HG03196 (cell line): ENCODE data around the gene FBXO8.

ENCODE experiments used
- ATAC-seq: cut with Tn5 transposase; IDR thresholded peaks from one replicate; pipeline ENCODE4 v1.9.1; 2021; ENCODE audit not compliant: unreplicated experiment

FBXO8 gene

DNA sequence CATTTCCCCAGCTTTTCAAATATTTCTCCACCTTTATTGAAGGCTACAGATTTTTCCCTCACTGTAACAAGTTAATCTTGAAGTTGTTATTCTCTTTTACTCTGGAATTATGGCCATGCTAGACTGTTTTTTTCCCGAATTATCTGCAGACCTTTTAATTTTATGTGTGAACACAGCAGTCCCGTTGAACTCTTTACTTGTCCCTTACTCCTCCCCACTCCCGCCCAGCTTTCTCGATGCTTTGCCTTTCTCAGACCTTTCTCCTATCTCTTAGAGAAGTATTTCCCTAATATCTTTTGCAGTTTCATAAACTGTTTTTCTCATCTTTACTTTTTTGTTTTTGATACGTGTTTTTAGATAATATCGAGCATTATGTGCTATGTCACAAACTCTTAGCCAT, 1.0 kb upstream of the FBXO8 start:
- ATAC-seq, result no peak

DNA sequence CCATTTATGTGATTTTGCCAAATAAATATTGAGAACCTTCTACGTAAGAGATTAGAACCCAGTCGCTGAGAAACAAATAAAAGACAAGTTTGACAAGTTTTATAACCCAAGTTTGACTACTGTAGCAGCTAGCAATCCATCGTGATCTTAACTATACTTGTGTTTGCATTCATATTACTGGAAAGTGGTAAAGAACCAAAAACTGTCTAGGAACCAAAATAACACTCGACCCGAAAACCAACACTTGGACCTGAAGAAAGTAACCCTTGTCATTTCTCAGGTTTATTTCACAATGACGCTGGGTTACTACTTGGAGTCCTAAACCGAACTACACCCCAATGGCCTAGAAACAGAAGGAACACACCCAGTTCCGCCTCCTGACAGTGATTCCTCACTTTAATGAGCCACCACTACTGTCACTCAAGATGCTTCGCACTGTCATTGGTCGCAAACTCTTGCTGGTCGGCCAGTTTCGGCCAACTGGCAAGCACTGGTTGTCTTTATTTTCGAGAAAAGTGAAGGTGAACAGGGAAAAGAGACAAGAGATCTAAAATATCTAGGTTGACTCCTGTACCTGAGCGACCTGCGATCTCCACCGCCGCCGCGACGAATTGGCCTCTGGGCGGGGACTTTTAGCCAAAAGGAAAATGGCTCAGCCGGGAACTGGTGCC, 496 bp downstream of the FBXO8 start:
- ATAC-seq, result peak; percentile 99

- ATAC-seq, result no peak
Measured at GRCh38 chr4:174281901-174282300, 1.6 kb downstream of the FBXO8 start.

DNA sequence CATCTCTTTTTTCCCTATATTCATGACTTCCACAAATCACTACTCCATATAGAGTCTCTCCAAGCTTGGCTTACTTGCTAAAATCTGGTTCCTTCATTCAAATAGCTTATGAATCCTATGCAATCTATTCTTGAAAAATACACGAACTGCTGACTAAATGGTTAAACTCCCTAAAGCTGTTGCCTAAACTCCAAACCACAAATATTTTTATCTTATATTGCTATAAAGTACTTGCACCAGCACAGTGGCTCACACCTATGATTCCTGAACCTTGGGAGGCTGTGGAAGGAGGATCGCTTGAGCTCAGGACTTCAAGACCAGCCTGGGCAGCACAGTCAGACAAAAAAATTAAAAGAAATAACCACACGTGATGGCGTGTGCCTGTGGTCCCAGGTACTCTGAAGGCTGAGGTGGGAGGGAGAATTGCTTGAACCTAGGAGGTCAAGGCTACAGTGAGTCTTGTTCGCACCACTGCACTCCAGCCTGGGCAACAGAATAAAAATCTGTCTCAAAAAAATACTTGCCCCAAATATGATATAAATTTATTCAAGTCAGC, 2.2 kb downstream of the FBXO8 start:
- ATAC-seq, result no peak

GRCh38 chr4:174279433-174280155, 3.9 kb downstream of the FBXO8 start:
- ATAC-seq, result no peak

GRCh38 chr4:174278467-174278866, 5.0 kb downstream of the FBXO8 start:
- ATAC-seq, result no peak

GRCh38 chr4:174277433-174277832, 6.0 kb downstream of the FBXO8 start:
- no peak for ATAC-seq

DNA sequence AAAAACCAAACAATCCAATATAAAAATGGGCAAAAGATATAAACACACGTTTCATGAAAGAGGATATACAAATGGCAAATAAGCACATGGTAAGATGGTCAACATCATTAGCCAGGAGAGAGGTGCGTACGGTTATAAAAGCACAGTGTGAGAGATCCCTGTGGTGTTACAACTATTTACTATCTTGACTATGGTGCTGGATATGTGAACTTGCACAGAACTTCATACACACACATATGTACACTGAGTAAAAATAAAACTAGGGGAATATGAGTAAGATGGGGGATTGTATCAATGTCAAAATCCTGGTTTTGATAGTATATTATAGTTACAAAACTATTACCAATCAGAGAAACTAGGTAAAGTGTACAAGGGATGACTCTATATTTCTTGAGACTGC, 8.4 kb downstream of the FBXO8 start:
- no peak for ATAC-seq

DNA sequence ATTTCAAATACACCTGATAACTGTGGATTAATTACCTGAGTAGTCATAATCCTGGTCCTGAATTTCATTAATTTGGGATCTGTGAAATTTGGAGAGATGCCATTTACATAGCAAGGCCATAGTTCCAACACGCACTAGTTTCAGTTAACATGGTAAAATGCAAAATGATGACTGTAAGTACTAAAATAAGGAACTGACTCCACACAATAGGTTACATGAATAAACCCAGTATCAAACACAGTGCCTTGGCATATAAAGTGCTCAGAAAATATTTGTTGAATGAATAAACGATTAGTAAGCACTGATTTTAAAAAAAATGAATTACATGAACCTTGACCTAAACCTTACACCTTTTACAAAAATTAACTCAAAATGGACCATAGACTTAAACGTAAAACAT, 9.0 kb downstream of the FBXO8 start:
- ATAC-seq, result no peak

DNA sequence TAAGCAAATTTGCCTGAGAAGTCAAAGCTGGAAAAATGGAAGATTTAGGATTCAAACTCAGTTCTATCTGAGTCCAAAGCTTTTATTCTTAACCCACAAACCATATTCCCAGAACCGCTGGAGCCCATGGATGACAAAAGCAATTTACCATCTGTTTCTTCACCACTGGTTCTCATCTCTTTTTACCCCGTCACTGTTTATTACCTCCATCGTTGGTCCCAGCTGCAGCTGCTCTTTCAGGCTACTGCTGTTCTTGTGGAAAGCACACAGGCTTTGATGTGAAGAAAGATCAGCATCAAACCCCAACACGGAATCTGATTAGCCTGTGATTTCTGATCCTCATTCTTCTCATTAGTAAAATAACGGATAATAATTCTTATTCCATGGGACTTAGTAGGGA, 9.5 kb downstream of the FBXO8 start:
- no peak for ATAC-seq

DNA sequence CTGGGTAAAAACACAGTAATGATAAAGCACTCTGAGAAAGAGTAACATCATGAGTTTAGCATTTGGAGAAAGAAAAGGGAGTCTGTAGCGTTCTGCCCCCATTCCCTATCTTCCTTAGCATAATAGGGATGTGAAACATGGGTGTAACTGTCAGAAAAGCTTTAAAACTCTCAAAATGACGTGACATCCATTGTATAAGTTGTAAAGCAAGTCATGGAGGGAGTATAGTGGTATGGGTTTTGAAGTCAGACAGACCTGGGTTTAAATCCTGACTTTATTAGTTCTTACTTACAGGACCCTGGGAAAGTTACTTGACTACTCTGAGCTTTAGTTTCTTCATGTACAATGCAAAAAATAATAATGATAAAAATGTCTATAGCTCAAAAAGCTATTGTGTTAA, 17.1 kb downstream of the FBXO8 start:
- no peak for ATAC-seq

DNA sequence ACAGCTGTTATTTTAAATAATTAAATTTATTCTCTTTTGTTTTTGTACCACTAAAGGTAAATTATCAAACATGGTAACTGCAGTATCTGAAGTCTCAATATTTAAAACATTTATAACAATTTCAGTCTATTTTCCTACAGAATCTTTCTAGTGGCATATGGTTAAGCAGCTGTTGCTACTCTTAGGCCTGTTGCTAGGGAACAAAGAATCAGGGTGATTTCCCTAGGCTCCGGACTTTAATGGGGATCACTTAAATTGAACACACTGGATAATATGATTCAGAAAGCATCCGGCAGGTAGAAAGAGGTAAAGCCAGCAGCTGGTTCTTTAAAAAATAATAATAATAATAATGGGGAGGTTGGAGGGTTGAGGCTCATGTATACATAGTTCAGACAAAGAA, 17.6 kb downstream of the FBXO8 start:
- ATAC-seq, result no peak

GRCh38 chr4:174263445-174263736, 20.1 kb downstream of the FBXO8 start:
- ATAC-seq, result no peak

DNA sequence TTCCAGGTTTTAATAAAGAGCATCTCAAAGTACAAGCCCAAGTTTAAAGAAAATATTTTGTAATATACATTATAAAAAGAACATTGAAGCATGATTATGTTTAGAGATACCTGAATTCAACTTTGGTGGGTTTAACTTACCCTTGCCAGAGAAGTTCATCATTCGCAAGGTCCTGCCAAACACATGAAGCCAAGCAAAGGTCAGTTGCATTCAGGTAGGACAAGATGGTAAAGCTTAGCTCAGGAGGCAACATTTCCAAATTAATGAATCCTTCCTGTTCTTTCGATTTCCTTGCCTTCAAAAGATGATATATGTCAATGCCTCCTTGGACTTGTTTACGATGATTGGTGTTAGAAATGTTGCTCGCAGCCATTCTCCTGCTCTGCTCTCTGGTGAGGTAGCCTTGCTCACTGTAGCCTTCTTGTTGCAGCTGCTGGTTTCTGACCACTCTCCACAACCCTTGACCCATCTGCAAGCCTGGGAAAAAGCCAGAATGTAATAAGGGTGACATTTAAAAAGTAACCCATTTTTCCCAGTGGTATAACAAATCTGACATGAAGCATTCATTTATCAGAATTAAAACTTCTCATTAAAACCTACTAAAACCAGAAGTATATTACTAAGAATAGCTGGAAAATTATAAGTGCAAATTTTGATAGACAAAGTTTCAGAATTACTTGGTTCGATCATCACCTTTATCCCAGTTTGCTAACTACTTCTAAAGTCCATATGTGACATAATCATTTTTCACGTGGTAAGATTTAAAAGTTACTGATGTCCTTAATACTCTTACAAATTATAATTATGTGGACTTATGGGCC, 20.6 kb downstream of the FBXO8 start:
- ATAC-seq, result no peak

DNA sequence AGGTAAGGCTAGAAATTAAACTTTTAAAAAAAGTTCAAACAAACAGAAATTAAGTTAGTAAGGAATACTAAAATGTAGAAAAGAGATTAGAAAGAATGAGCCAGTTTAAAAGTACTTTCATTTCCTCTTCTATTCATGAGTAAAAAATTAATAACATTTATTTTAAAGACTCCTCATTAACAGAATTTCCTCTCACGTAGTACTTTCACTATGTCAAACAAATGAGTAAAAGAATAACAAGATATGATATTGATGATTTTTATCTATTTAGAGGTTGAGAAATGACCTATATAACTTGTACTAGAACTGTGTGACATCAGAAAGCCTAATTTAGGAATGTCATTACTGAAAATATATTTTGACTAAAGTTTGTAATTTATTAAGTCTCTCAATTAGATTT, 22.0 kb downstream of the FBXO8 start:
- peak; percentile 43 for ATAC-seq

DNA sequence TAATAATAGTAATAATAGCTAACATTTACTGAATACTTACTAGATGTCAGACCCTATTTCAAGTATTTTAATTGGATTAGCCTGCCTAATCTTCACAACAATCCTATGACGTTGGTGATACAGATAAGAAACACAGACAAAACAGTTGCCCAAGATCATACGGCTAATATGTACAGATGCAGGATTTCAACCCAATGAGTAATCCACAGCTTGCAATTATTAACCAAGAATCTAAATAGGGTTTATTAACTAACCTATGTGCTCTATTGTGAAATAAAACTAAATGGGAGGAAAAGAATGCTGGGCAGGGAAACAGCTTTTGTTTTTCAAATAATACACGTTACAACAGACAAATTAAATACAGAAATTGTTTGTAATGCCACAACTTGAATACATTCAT, 23.4 kb downstream of the FBXO8 start:
- ATAC-seq, result peak; percentile 81

DNA sequence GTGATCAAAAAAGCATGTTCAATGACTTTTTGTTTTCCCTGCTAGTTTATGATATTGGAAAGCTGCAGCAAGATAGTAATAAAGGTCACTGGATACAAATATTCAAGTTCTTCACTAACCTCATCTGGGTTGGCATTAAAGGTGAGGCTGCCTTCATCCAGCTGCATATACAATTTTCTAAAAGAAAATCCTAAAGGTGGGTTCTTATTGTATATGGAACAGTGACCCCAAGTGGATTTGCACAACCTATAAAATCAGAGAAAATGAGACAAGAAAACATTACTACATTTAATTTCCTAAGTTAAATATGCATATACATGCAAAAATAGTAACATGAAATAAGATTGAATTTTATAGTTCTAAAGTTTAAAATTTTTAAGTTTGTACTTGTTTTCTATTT, 23.9 kb downstream of the FBXO8 start:
- no peak for ATAC-seq

GRCh38 chr4:174256277-174256713, 27.2 kb downstream of the FBXO8 start:
- no peak for ATAC-seq

- ATAC-seq, result no peak
Measured at GRCh38 chr4:174255786-174256185, 27.7 kb downstream of the FBXO8 start.

- no peak for ATAC-seq
Measured at GRCh38 chr4:174255374-174255773, 28.1 kb downstream of the FBXO8 start.

DNA sequence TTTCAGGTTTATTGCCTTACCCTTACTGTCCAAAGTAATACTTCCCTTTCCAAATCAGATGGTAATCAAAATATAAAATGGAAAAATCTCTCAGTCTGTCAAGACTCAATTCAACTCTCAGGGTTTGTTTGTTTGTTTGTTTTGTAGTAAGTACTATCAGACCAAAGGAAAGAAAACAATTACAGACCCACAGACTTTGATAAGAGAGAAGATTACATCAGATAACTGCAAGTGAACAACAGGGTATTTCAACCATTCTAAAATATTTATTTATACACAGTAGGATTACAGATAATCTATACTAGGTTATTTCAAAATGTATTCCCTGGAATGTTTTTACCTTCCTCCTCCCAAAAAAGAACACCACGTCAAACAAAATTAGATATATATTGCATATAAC, 28.9 kb downstream of the FBXO8 start:
- ATAC-seq, result no peak

- no peak for ATAC-seq
Measured at GRCh38 chr4:174252412-174252811, 31.1 kb downstream of the FBXO8 start.
